Fibroblast of lung (primary cell): ENCODE data around the gene MED7. TPM values are rescaled to one million over a fixed set of nuclear protein-coding genes. Genes with fewer than 3 reads are reported as not detected.

Source experiments
- DNase-seq, 2 donors: peaks; one replicate each; pipeline versions ENCODE4 v3.0.0 to v3.0.0-alpha.2; 2010; ENCODE audit warnings: low read depth in 2 of 2
- H2AFZ ChIP-seq: 2 replicates; pipeline ENCODE4 v1.5.1; 2012; ENCODE audit warnings: low read length, control low read depth, inconsistent platforms
- H3K27ac ChIP-seq: 2 replicates; pipeline ENCODE4 v1.5.1; 2011; ENCODE audit warnings: low read length, control low read depth; ENCODE audit not compliant: insufficient read depth
- H3K27me3 ChIP-seq: 2 replicates; pipeline ENCODE4 v1.5.1; 2011; ENCODE audit warnings: mild to moderate bottlenecking, low read length; ENCODE audit not compliant: control insufficient read depth, insufficient read depth
- H3K36me3 ChIP-seq: 2 replicates; pipeline ENCODE4 v1.5.1; 2011; ENCODE audit warnings: low read length; ENCODE audit not compliant: control insufficient read depth, insufficient read depth
- H3K4me1 ChIP-seq: 2 replicates; pipeline ENCODE4 v1.5.1; 2011; ENCODE audit warnings: low read length; ENCODE audit not compliant: control insufficient read depth, insufficient read depth; ENCODE audit errors: extremely low read depth
- H3K4me2 ChIP-seq: 2 replicates; pipeline ENCODE4 v1.5.1; 2011; ENCODE audit warnings: low read length, control low read depth; ENCODE audit not compliant: insufficient read depth; ENCODE audit errors: extremely low read depth
- H3K4me3 ChIP-seq, 4 experiments: fragments of 200-600 bp in 1 of 4; sonication (generic) in 1 of 4; replicated peaks in 1 of 4; 2 replicates each; pipeline ENCODE4 v1.5.1; 2011 to 2016; ENCODE audit warnings: low read length in 4 of 4, low read depth in 3 of 4, mild to moderate bottlenecking in 3 of 4, control low read depth in 2 of 4, inconsistent platforms in 1 of 4, mixed read lengths in 1 of 4; ENCODE audit not compliant: insufficient read depth in 1 of 4; ENCODE audit errors: control extremely low read depth in 1 of 4
- H3K79me2 ChIP-seq: 2 replicates; pipeline ENCODE4 v1.5.1; 2012; ENCODE audit warnings: mild to moderate bottlenecking, low read length, inconsistent platforms; ENCODE audit not compliant: control insufficient read depth, insufficient read depth
- H3K9ac ChIP-seq: 2 replicates; pipeline ENCODE4 v1.5.1; 2011; ENCODE audit warnings: mild to moderate bottlenecking, low read length, control low read depth; ENCODE audit not compliant: insufficient read depth
- H3K9me3 ChIP-seq: 2 replicates; pipeline ENCODE4 v1.5.1; 2012; ENCODE audit warnings: low read depth, low read length; ENCODE audit not compliant: control insufficient read depth, insufficient read depth
- H4K20me1 ChIP-seq: 2 replicates; pipeline ENCODE4 v1.5.1; 2011; ENCODE audit warnings: low read length; ENCODE audit not compliant: control insufficient read depth, insufficient read depth; ENCODE audit errors: extremely low read depth
- EZH2 ChIP-seq: IDR thresholded peaks from 2 replicates; pipeline ENCODE4 v1.5.1; 2012; ENCODE audit warnings: low read length, control low read depth, mild to moderate bottlenecking; ENCODE audit errors: missing control alignments
- polyA plus RNA-seq, 2 donors: library from polyadenylated mRNA; depleted of rRNA in 1 of 2; stranded (reverse) in 1 of 2; unstranded in 1 of 2; fragments of >200 nt; gene quantifications; 2 replicates each; pipeline ENCODE4 v1.2.1, GENCODE V29; 2011 to 2012; ENCODE audit warnings: missing spikeins in 1 of 2
- total RNA-seq: library from RNA; depleted of rRNA; stranded (reverse); fragments of >200 nt; gene quantifications from 2 replicates; pipeline ENCODE4 v1.2.1, GENCODE V29; 2014
- TF ChIP-seq, protein P1 (sequence below), 2 donors: IDR thresholded peaks in 1 of 2; conservative IDR thresholded peaks in 1 of 2; 1 replicate in 1 of 2; 2 replicates in 1 of 2; pipeline ENCODE4 v1.5.1; 2011 to 2012; ENCODE audit warnings: low read length in 2 of 2, control low read depth in 1 of 2, inconsistent platforms in 1 of 2, low read depth in 1 of 2, mild to moderate bottlenecking in 1 of 2

Gene MED7
- total and polyA plus RNA-seq, 2 donors (not counting 1 experiment from before 2014, with no cell fraction given), result 11.4 to 17.5 TPM

DNA sequence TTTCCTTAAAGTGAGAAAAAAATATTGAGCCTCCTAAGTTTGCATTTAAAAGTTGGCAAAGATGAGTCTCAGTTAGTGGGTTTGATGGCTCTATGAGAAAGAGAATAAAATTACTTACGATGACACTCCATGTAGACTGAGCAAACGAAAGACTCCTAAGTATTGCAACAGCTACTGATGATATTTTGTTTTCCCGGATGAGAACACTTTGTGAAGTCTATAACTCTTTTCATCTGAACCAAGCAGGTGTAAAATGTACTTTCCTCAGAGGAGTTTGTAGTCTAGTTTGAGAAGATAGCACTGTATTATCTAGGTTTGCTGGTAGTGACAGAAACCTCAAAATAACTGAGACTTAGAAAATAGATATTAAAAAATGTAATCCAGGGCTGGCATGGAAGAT lies 36.3 kb upstream of the MED7 start:
- TF ChIP-seq, protein P1, sequence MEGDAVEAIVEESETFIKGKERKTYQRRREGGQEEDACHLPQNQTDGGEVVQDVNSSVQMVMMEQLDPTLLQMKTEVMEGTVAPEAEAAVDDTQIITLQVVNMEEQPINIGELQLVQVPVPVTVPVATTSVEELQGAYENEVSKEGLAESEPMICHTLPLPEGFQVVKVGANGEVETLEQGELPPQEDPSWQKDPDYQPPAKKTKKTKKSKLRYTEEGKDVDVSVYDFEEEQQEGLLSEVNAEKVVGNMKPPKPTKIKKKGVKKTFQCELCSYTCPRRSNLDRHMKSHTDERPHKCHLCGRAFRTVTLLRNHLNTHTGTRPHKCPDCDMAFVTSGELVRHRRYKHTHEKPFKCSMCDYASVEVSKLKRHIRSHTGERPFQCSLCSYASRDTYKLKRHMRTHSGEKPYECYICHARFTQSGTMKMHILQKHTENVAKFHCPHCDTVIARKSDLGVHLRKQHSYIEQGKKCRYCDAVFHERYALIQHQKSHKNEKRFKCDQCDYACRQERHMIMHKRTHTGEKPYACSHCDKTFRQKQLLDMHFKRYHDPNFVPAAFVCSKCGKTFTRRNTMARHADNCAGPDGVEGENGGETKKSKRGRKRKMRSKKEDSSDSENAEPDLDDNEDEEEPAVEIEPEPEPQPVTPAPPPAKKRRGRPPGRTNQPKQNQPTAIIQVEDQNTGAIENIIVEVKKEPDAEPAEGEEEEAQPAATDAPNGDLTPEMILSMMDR (conservative IDR thresholded peaks at IDR 0.05 in 1 of 2, IDR thresholded peaks at IDR 0.05 in 1 of 2; ENCODE audit: low read depth in 1 of 2, low read length in 2 of 2), result no peak
- no peak for TF ChIP-seq EZH2
- no peaks in the 10 kb centered on the region for H4K20me1 ChIP-seq
- no peaks in the 10 kb centered on the region for H3K9me3 ChIP-seq
- H3K4me3 ChIP-seq, result no peak overlapping the region
- no peak overlapping the region for H2AFZ ChIP-seq
- H3K79me2 ChIP-seq, result no peaks in the 10 kb centered on the region
- no peaks in the 10 kb centered on the region for H3K27me3 ChIP-seq
- no peak for DNase-seq
- H3K27ac ChIP-seq, result no peak overlapping the region
- no peak overlapping the region for H3K4me2 ChIP-seq
- no peak overlapping the region for H3K9ac ChIP-seq
- no peaks in the 10 kb centered on the region for H3K36me3 ChIP-seq
- H3K4me1 ChIP-seq, result no peaks in the 10 kb centered on the region

DNA sequence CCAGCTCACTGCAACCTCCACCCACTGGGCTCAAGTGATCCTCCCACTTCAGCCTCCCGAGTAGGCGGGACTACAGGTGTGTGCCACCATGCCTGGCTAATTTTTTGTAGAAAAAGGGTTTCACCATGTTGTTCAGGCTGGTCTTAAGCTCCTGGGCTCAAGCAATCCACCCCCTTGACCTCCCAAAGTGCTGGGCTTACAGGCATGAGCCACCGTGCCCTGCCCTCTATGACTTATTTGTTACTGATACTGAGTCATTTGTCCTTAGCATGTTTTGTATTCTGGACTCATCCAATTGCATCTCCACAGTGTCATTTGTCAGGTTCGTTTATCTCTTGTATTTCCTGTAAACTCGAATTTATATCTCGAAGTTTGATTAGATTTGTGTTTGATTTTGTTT lies 35.3 kb upstream of the MED7 start:
- Histone ChIP-seq H3K79me2 (no peaks in the 10 kb centered on the region), H3K9me3 (no peaks in the 10 kb centered on the region), H3K4me3 (no peak overlapping the region), H2AFZ (no peak overlapping the region), H3K4me2 (no peak overlapping the region), H3K27me3 (no peaks in the 10 kb centered on the region), H3K27ac (no peak overlapping the region), H3K4me1 (no peaks in the 10 kb centered on the region), H4K20me1 (no peaks in the 10 kb centered on the region), H3K36me3 (no peaks in the 10 kb centered on the region), H3K9ac (no peak overlapping the region)
- TF ChIP-seq, protein P1 (conservative IDR thresholded peaks at IDR 0.05 in 1 of 2, IDR thresholded peaks at IDR 0.05 in 1 of 2; ENCODE audit: low read depth in 1 of 2, low read length in 2 of 2), result no peak
- no peak for TF ChIP-seq EZH2
- no peak for DNase-seq

DNA sequence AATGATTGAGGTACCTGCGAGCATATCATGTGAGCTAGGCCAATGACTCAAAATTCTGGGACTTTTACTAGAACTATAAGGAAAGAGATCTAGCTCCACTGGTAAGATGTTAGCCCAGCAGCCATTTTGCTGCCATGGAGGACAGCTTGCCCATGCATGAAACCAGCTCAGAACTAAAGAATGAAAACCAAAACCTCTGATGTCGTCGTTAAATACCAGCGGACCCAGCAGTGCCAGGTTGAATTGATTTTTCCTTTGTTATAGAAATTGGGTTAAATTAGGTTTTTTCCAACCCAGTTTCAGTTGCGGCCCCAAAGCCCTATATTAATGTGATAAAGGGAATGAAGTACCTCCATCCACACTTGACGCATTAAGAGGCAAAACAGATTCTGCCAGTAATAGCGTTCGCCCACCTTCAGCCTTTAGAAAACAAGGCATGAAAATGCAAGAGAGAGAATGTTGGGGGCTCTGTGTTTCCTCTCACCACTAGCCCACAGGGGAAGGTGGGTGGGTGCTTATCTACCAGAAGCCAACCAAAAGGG lies 32.5 kb upstream of the MED7 start:
- no peak for TF ChIP-seq EZH2
- no peak overlapping the region for H2AFZ ChIP-seq
- no peak overlapping the region for H3K4me2 ChIP-seq
- H3K4me1 ChIP-seq, result no peaks in the 10 kb centered on the region
- no peaks in the 10 kb centered on the region for H3K79me2 ChIP-seq
- no peaks in the 10 kb centered on the region for H3K36me3 ChIP-seq
- no peak for DNase-seq
- no peak overlapping the region for H3K27ac ChIP-seq
- no peaks in the 10 kb centered on the region for H3K27me3 ChIP-seq
- no peaks in the 10 kb centered on the region for H3K9me3 ChIP-seq
- H4K20me1 ChIP-seq, result no peaks in the 10 kb centered on the region
- H3K9ac ChIP-seq, result no peak overlapping the region
- H3K4me3 ChIP-seq, result no peak overlapping the region
